Activated T-cell treated with anti-CD3 and anti-CD28 coated beads, Interleukin-2, amount 50 U/mL, for 72 hours (primary cell): Measurements from ENCODE around the gene TAOK1. TPM values are rescaled to one million over a fixed set of nuclear protein-coding genes. Genes with fewer than 3 reads are reported as not detected.
"Not testable (repeated sequence)": the region's sequence is repeated elsewhere in the genome, so short reads cannot be mapped to it uniquely, and the experiment has no call there.

Experiments
- ATAC-seq, 2 donors: fragments of 150-1000 bp; cut with Tn5 transposase; replicated peaks in 1 of 2; 2 replicates each; pipeline ENCODE4 v1.10.0; 2021; ENCODE audit warnings: moderate library complexity in 2 of 2, mild to moderate bottlenecking in 1 of 2
- DNase-seq, 2 donors: peaks; one replicate each; pipeline ENCODE4 v3.0.0; 2021 to 2022; ENCODE audit warnings: mixed read lengths in 1 of 2
- H3K27ac Mint-ChIP-seq: one replicate; pipeline ENCODE4 v1.8.0; 2022; ENCODE audit warnings: mild to moderate bottlenecking, moderate library complexity, mixed read lengths
- H3K27me3 Mint-ChIP-seq: one replicate; pipeline ENCODE4 v1.8.0; 2022; ENCODE audit warnings: low read depth, mixed read lengths
- H3K36me3 Mint-ChIP-seq, 2 donors: one replicate each; pipeline ENCODE4 v1.8.0; 2022; ENCODE audit warnings: mixed read lengths in 2 of 2, mild to moderate bottlenecking in 1 of 2; ENCODE audit not compliant: insufficient read depth in 2 of 2
- H3K4me1 Mint-ChIP-seq: one replicate; pipeline ENCODE4 v1.8.0; 2022; ENCODE audit warnings: low read depth, mixed read lengths
- H3K4me3 Mint-ChIP-seq, 2 donors: one replicate each; pipeline ENCODE4 v1.8.0; 2022; ENCODE audit warnings: mild to moderate bottlenecking in 2 of 2, mixed read lengths in 2 of 2, moderate library complexity in 2 of 2
- H3K9me3 Mint-ChIP-seq, 2 donors: one replicate each; pipeline ENCODE4 v1.8.0; 2022; ENCODE audit warnings: mixed read lengths in 2 of 2
- total RNA-seq, 2 donors: library from RNA; stranded (reverse); gene quantifications; one replicate each; pipeline ENCODE4 v1.2.3, GENCODE V29; 2022

The TAOK1 gene
- total RNA-seq: 10 to 100 TPM; 39.3 to 48.1 TPM

DNA sequence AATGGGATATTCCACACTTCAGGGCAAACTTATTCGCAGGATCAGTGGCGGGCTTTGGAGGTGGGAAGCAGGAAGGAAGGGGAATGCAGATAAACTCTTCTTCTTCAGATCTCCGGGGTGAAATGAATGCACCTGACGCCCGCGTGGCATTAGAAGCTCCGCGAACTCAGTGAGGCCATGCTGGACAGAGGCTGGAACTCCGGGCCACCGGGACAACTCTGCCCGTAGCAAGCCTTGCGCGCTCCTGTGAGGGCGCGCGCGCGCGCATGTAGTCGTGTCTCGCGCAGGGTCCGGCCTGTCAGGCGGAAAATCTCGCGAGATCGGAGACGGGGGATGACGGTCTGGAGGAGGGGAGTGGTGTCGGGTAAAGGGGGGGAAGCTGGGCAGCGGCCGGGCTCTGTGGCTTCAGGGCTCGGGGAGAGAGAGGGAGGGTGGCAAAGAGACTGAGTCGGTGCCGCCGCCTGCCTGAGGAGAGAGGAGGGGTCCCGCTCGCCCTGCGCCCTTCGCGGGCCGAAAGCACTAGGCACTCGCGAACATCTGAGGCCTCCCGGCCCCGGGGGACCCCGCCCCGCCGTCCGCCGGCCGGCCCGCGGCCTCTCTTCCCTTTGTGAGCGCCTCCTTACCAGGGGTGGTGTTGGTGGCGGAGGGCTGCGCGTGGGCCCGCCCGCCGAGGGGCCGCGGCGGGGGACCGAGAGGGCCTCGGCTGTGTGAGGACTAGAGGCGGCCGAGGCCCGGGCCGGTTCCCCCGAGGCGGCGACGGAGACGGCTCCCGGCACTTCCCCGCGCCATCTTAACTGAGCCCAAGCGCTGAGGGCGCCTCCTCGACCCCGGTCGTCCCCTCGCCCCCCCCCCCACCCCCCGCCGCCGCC is at the start of gene TAOK1:
TSS of gene TAOK1 (plus strand) at position 382 of the 869 bp plus-strand sequence. CDS start 61,186 bp downstream, outside the sequence.
- H3K27me3 Mint-ChIP-seq: no peaks in the 10 kb centered on the region
- peak within 1 kb of the TSS; percentile 96 to 97 for H3K4me3 Mint-ChIP-seq
- peak within 1 kb of the TSS; percentile 95 for H3K27ac Mint-ChIP-seq
- peaks cover 3 to 13% of the 10 kb centered on the region in 2 donors for H3K36me3 Mint-ChIP-seq
- H3K4me1 Mint-ChIP-seq: peaks cover 44% of the 10 kb centered on the region
- ATAC-seq (peak; percentile 96 to 97), DNase-seq (peak; percentile 98 to 99)
- H3K9me3 Mint-ChIP-seq: no peaks in the 10 kb centered on the region

GRCh38 chr17:29341726-29342125 is 48.4 kb upstream of the TAOK1 start:
- no peak for DNase-seq
- Mint-ChIP-seq H3K9me3 (no peaks in the 10 kb centered on the region), H3K27me3 (peaks cover 35% of the 10 kb centered on the region), H3K4me3 (no peak overlapping the region), H3K36me3 (no peaks in the 10 kb centered on the region), H3K4me1 (no peaks in the 10 kb centered on the region), H3K27ac (no peak overlapping the region)
- no peak for ATAC-seq

GRCh38 chr17:29342158-29342765 is 47.9 kb upstream of the TAOK1 start:
- ATAC-seq (no peak), DNase-seq (no peak)
- Mint-ChIP-seq H3K27ac (no peak overlapping the region), H3K36me3 (no peaks in the 10 kb centered on the region), H3K4me3 (no peak overlapping the region), H3K9me3 (no peaks in the 10 kb centered on the region), H3K27me3 (peaks cover 35% of the 10 kb centered on the region), H3K4me1 (no peaks in the 10 kb centered on the region)

DNA sequence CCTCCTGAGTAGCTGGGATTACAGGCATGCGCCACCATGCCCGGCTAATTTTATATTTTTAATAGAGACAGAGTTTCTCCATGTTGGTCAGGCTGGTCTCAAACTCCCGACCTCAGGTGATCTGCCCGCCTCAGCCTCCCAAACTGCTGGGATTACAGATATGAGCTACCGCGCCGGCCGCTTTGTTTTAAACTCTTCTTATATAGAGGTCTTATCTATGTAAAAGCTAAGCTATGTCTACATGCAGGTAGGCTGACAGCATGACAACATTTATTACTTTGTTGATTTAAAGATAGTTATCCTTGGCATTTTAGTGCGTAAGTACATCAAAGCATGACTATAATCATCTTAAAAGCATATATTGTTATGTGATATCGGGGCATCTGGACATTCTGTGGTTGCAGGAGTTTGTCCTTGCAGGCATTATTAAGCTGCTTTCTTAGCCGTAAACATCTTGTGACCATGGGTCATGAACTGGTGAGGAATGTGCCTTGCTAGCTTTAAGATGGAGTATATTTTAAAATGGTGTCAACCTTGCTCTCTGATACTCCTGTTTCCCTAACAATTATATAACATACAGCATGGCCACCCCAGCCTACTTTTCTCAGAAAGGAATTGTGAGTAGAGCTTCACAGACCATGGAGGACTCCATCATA is 45.8 kb upstream of the TAOK1 start:
- Mint-ChIP-seq H3K27me3 (peaks cover 35% of the 10 kb centered on the region), H3K9me3 (no peaks in the 10 kb centered on the region), H3K4me1 (no peaks in the 10 kb centered on the region), H3K4me3 (no peak overlapping the region), H3K36me3 (no peaks in the 10 kb centered on the region), H3K27ac (no peak overlapping the region)
- ATAC-seq (no peak), DNase-seq (no peak)

- Mint-ChIP-seq H3K4me3 (no peak overlapping the region), H3K9me3 (no peaks in the 10 kb centered on the region), H3K27me3 (peaks cover 35% of the 10 kb centered on the region), H3K27ac (no peak overlapping the region), H3K36me3 (no peaks in the 10 kb centered on the region), H3K4me1 (no peaks in the 10 kb centered on the region)
- DNase-seq: no peak
- no peak for ATAC-seq
Observed at GRCh38 chr17:29345066-29345465, 45.1 kb upstream of the TAOK1 start.

DNA sequence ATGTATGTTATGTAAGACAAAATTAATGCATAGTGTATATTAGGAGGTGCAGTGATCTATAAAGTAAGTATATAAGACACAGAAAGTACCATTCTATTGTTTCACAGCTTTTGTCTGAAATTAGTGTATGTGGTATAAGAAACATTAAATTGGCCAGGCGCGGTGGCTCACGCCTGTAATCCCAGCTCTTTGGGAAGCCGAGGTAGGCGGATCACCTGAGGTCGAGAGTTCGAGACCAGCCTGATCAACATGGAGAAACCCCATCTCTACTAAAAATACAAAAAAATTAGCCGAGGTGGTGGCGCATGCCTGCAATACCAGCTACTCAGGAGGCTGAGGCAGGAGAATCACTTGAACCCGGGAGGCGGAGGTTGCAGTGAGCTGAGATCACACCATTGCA is 44.7 kb upstream of the TAOK1 start:
- not testable (repeated sequence) for H3K9me3 Mint-ChIP-seq, H3K27ac Mint-ChIP-seq, H3K4me1 Mint-ChIP-seq, ATAC-seq, H3K36me3 Mint-ChIP-seq, DNase-seq, H3K4me3 Mint-ChIP-seq
- H3K27me3 Mint-ChIP-seq: peaks cover 35% of the 10 kb centered on the region

DNA sequence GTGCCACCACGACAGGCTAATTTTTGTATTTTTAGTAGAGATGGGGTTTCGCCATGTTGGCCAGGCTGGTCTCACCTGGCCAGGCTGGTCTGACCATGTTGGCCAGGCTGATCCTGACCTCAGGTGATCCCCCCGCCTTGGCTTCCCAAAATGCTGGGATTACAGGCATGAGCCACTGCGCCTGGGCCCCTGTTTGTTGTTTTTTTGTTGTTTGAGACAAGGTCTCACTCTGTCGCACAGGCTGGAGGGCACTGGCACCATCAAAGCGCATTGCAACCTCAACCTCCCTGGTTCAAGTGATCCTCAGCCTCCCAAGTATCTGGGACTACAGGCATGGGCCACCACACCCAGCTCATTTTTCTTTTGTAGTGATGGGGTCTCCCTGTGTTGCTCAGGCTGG is 43.7 kb upstream of the TAOK1 start:
- Mint-ChIP-seq H3K4me3 (no peak overlapping the region), H3K27ac (no peak overlapping the region), H3K4me1 (no peaks in the 10 kb centered on the region), H3K9me3 (no peaks in the 10 kb centered on the region), H3K27me3 (peaks cover 30% of the 10 kb centered on the region), H3K36me3 (no peaks in the 10 kb centered on the region)
- DNase-seq: no peak
- ATAC-seq: no peak

GRCh38 chr17:29347831-29348629 is 42.1 kb upstream of the TAOK1 start:
- Mint-ChIP-seq H3K27ac (no peak overlapping the region), H3K4me1 (no peaks in the 10 kb centered on the region)

GRCh38 chr17:29349409-29349808 is 40.8 kb upstream of the TAOK1 start:
- no peaks in the 10 kb centered on the region for H3K9me3 Mint-ChIP-seq
- no peak overlapping the region for H3K4me3 Mint-ChIP-seq
- H3K27me3 Mint-ChIP-seq: peaks cover 8% of the 10 kb centered on the region
- H3K27ac Mint-ChIP-seq: no peak overlapping the region
- no peaks in the 10 kb centered on the region for H3K36me3 Mint-ChIP-seq
- DNase-seq: no peak
- H3K4me1 Mint-ChIP-seq: no peaks in the 10 kb centered on the region
- ATAC-seq: no peak

More at GRCh38 chr17:29347831-29348629, 42.1 kb upstream of the TAOK1 start:
- H3K27me3 Mint-ChIP-seq: peaks cover 18% of the 10 kb centered on the region
- H3K36me3 Mint-ChIP-seq: no peaks in the 10 kb centered on the region
- DNase-seq (no peak), ATAC-seq (no peak)
- H3K4me3 Mint-ChIP-seq: no peak overlapping the region
- no peaks in the 10 kb centered on the region for H3K9me3 Mint-ChIP-seq

GRCh38 chr17:29352146-29352545 is 38.0 kb upstream of the TAOK1 start:
- ATAC-seq: no peak
- Mint-ChIP-seq H3K36me3 (no peaks in the 10 kb centered on the region), H3K4me1 (no peaks in the 10 kb centered on the region), H3K9me3 (no peaks in the 10 kb centered on the region), H3K27me3 (no peaks in the 10 kb centered on the region), H3K4me3 (no peak overlapping the region), H3K27ac (no peak overlapping the region)
- DNase-seq: no peak

- H3K4me1 Mint-ChIP-seq: peaks cover 14% of the 10 kb centered on the region
- no peak for ATAC-seq
Observed at GRCh38 chr17:29357232-29357631, 32.9 kb upstream of the TAOK1 start.

DNA sequence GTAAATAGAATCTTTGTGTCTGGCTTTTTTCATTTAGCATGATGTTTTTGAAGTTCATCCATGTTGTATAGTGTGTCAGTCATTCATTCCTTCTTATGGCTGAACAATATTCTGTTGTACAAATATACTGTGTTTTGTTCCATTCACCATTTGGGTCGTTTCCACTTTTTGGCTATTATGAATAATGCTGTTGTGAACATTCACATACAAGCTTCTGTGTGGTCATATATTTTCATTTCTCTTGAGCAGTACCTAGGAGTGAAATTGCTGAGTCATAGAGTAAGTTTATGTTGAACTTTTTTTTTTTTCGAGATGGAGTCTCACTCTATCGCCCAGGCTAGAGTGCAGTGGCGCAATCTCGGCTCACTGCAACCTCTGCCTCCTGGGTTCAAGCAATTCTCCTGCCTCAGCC is 32.3 kb upstream of the TAOK1 start:
- Mint-ChIP-seq H3K27me3 (no peaks in the 10 kb centered on the region), H3K4me1 (peaks cover 14% of the 10 kb centered on the region), H3K4me3 (no peak overlapping the region), H3K36me3 (no peaks in the 10 kb centered on the region), H3K27ac (no peak overlapping the region), H3K9me3 (no peaks in the 10 kb centered on the region)
- ATAC-seq (peak; percentile 62 to 75), DNase-seq (no peak)

More at GRCh38 chr17:29357232-29357631, 32.9 kb upstream of the TAOK1 start:
- H3K4me3 Mint-ChIP-seq: no peak overlapping the region
- no peaks in the 10 kb centered on the region for H3K9me3 Mint-ChIP-seq
- DNase-seq: no peak
- no peak overlapping the region for H3K27ac Mint-ChIP-seq
- H3K36me3 Mint-ChIP-seq: no peaks in the 10 kb centered on the region
- H3K27me3 Mint-ChIP-seq: no peaks in the 10 kb centered on the region
